AG04449 (cell line): ENCODE results near the gene MXRA8.

Experiments
- CTCF ChIA-PET: fragments of 350-600 bp; formaldehyde crosslinking; extraction: SDS; loops from one replicate; lab custom pipeline; 2021; ENCODE audit warnings: antibody characterized with exemption; lab: Yijun Ruan, JAX
- POLR2A ChIA-PET: fragments of 400-600, 350-600 bp; formaldehyde crosslinking; extraction: SDS; loops from one replicate; lab custom pipeline; 2020; ENCODE audit warnings: antibody characterized with exemption, inconsistent platforms; lab: Yijun Ruan, JAX
- DNase-seq: peaks from one replicate; pipeline ENCODE4 v3.0.0-alpha.2; 2010; ENCODE audit warnings: low read depth, low spot score
- H3K4me3 ChIP-seq: 2 replicates; pipeline ENCODE4 v1.5.1; 2011; ENCODE audit warnings: low read depth, mild to moderate bottlenecking, control low read depth, low read length
- CTCF ChIP-seq: IDR thresholded peaks from one replicate; pipeline ENCODE4 v1.5.1; 2011; ENCODE audit warnings: mild to moderate bottlenecking, moderate library complexity, low read length, control low read depth, inconsistent platforms; ENCODE audit not compliant: insufficient read depth; ENCODE audit errors: missing control alignments

The MXRA8 gene

GRCh38 chr1:1355416-1355815, 2.9 kb downstream of the MXRA8 start:
- no peak for TF ChIP-seq CTCF
- no peak for DNase-seq
- ChIA-PET POLR2A (interaction anchor here (1.0 kb wide), 1 partner anchor 9 kb away, joined by 3 read pairs; no protein-coding TSS in a partner anchor), CTCF (interaction anchor here (1.0 kb wide), 1 partner anchor 16 kb away, joined by 3 read pairs; no protein-coding TSS in a partner anchor)
- H3K4me3 ChIP-seq, result peak overlapping the region; percentile 85

GRCh38 chr1:1354271-1355247, 3.8 kb downstream of the MXRA8 start:
- POLR2A ChIA-PET, result interaction anchor here (1.0 kb wide), 1 partner anchor 9 kb away, joined by 3 read pairs; no protein-coding TSS in a partner anchor
- peak overlapping the region; percentile 85 for H3K4me3 ChIP-seq
- CTCF ChIA-PET, result interaction anchor here (1.0 kb wide), 1 partner anchor 17 kb away, joined by 3 read pairs; no protein-coding TSS in a partner anchor
- DNase-seq, result no peak
- no peak for TF ChIP-seq CTCF

- POLR2A ChIA-PET, result no interaction called here
- no peak for DNase-seq
- CTCF ChIA-PET, result interaction anchor here (2.4 kb wide), 2 partner anchors 18 to 21 kb away, joined by 10 to 13 read pairs; partner anchors contain the start of gene AURKAIP1
These were observed 4.8 kb downstream of the MXRA8 start for GRCh38 chr1:1353389-1354151.

GRCh38 chr1:1352786-1353388, 5.5 kb downstream of the MXRA8 start:
- no peak for TF ChIP-seq CTCF
- DNase-seq, result no peak
- CTCF ChIA-PET, result interaction anchor here (0.9 to 2.4 kb wide), 6 partner anchors 12 to 88 kb away, joined by 3 to 13 read pairs (median 6); partner anchors contain the start of gene AURKAIP1
- POLR2A ChIA-PET, result interaction anchor here (1.5 to 2.1 kb wide), 2 partner anchors 19 to 22 kb away, joined by 9 to 12 read pairs; partner anchors contain the start of gene AURKAIP1
- peak overlapping the region; percentile 8 for H3K4me3 ChIP-seq

More at GRCh38 chr1:1353389-1354151, 4.8 kb downstream of the MXRA8 start:
- H3K4me3 ChIP-seq, result peak overlapping the region; percentile 13
- TF ChIP-seq CTCF, result no peak

- TF ChIP-seq CTCF, result no peak
- H3K4me3 ChIP-seq, result peak overlapping the region; percentile 18
- no peak for DNase-seq
- ChIA-PET CTCF (interaction anchor here (0.9 to 2.4 kb wide), 9 partner anchors 10 to 87 kb away, joined by 3 to 13 read pairs (median 4); partner anchors contain the start of gene AURKAIP1), POLR2A (interaction anchor here (0.6 to 2.1 kb wide), 4 partner anchors 9 to 23 kb away, joined by 3 to 12 read pairs (median 6); partner anchors contain the start of gene AURKAIP1)
These were observed 6.6 kb downstream of the MXRA8 start for GRCh38 chr1:1351511-1352427.
